Nephron (organoid): ENCODE results near the gene BSPRY.

Source experiments
- H3K27ac Mint-ChIP-seq, 3 experiments: 2 replicates each; pipeline ENCODE4 v1.8.0; 2020; ENCODE audit warnings: mixed read lengths in 3 of 3, mild to moderate bottlenecking in 2 of 3, moderate library complexity in 1 of 3
- H3K27me3 Mint-ChIP-seq: 2 replicates; pipeline ENCODE4 v1.8.0; 2021; ENCODE audit warnings: low read depth, mild to moderate bottlenecking, moderate library complexity, mixed read lengths
- H3K36me3 Mint-ChIP-seq: 2 replicates; pipeline ENCODE4 v1.8.0; 2020; ENCODE audit warnings: low read depth, mixed read lengths
- H3K4me1 Mint-ChIP-seq: 2 replicates; pipeline ENCODE4 v1.8.0; 2020; ENCODE audit warnings: mixed read lengths
- H3K4me3 Mint-ChIP-seq, 3 experiments: 2 replicates each; pipeline ENCODE4 v1.8.0; 2020; ENCODE audit warnings: mild to moderate bottlenecking in 3 of 3, mixed read lengths in 3 of 3, moderate library complexity in 2 of 3
- H3K9me3 Mint-ChIP-seq: 2 replicates; pipeline ENCODE4 v1.8.0; 2020; ENCODE audit warnings: mixed read lengths
- CTCF ChIP-seq, 3 experiments: fragments of 200-600 bp; sonication (generic); IDR thresholded peaks; one replicate each; pipeline ENCODE4 v1.5.0; 2021; ENCODE audit warnings: antibody characterized with exemption in 3 of 3; ENCODE audit not compliant: unreplicated experiment in 3 of 3

BSPRY gene

GRCh38 chr9:113343732-113344231, 5.6 kb upstream of the BSPRY start:
- Mint-ChIP-seq H3K4me1 (peaks cover 21% of the 10 kb centered on the region), H3K27me3 (peaks cover 46% of the 10 kb centered on the region), H3K9me3 (no peaks in the 10 kb centered on the region), H3K36me3 (no peaks in the 10 kb centered on the region), H3K4me3 (peak overlapping the region; percentile 16 to 68 (median 48)), H3K27ac (peak overlapping the region; percentile 82 to 94 (median 90))
- no peak for TF ChIP-seq CTCF (IDR thresholded peaks at IDR 0.05; ENCODE audit: unreplicated experiment in 3 of 3)

- TF ChIP-seq CTCF (IDR thresholded peaks at IDR 0.05; ENCODE audit: unreplicated experiment in 3 of 3), result no peak
- Mint-ChIP-seq H3K36me3 (no peaks in the 10 kb centered on the region), H3K9me3 (no peaks in the 10 kb centered on the region), H3K27ac (peak overlapping the region in 2 of 3 experiments; percentile 16 to 59), H3K27me3 (peaks cover 58% of the 10 kb centered on the region), H3K4me3 (peak overlapping the region in 1 of 3 experiments; percentile 28), H3K4me1 (peaks cover 18% of the 10 kb centered on the region)
These were observed 4.2 kb upstream of the BSPRY start for GRCh38 chr9:113345190-113345589.

GRCh38 chr9:113345671-113346070, 3.7 kb upstream of the BSPRY start:
- TF ChIP-seq CTCF (IDR thresholded peaks at IDR 0.05; ENCODE audit: unreplicated experiment in 3 of 3), result no peak
- no peak overlapping the region for H3K27ac Mint-ChIP-seq
- H3K36me3 Mint-ChIP-seq, result no peaks in the 10 kb centered on the region
- no peak overlapping the region for H3K4me3 Mint-ChIP-seq
- H3K4me1 Mint-ChIP-seq, result peaks cover 20% of the 10 kb centered on the region
- no peaks in the 10 kb centered on the region for H3K9me3 Mint-ChIP-seq
- peaks cover 63% of the 10 kb centered on the region for H3K27me3 Mint-ChIP-seq

- peaks cover 19% of the 10 kb centered on the region for H3K4me1 Mint-ChIP-seq
- H3K4me3 Mint-ChIP-seq, result peak overlapping the region in 2 of 3 experiments; percentile 12 to 77
- H3K27me3 Mint-ChIP-seq, result peaks cover 78% of the 10 kb centered on the region
- no peak overlapping the region for H3K27ac Mint-ChIP-seq
- H3K36me3 Mint-ChIP-seq, result no peaks in the 10 kb centered on the region
- no peak for TF ChIP-seq CTCF (IDR thresholded peaks at IDR 0.05; ENCODE audit: unreplicated experiment in 3 of 3)
- peaks cover 4% of the 10 kb centered on the region for H3K9me3 Mint-ChIP-seq
These were observed 904 bp upstream of the BSPRY start for GRCh38 chr9:113348437-113348836.

GRCh38 chr9:113349066-113349444, 286 bp upstream of the BSPRY start:
- H3K9me3 Mint-ChIP-seq, result peaks cover 4% of the 10 kb centered on the region
- H3K4me3 Mint-ChIP-seq, result peak overlapping the region; percentile 73 to 82 (median 79)
- H3K27ac Mint-ChIP-seq, result no peak overlapping the region
- H3K4me1 Mint-ChIP-seq, result peaks cover 13% of the 10 kb centered on the region
- H3K36me3 Mint-ChIP-seq, result no peaks in the 10 kb centered on the region
- no peak for TF ChIP-seq CTCF (IDR thresholded peaks at IDR 0.05; ENCODE audit: unreplicated experiment in 3 of 3)
- peaks cover 78% of the 10 kb centered on the region for H3K27me3 Mint-ChIP-seq

- H3K27me3 Mint-ChIP-seq, result peaks cover 81% of the 10 kb centered on the region
- peak overlapping the region in 1 of 3 experiments; percentile 33 for H3K27ac Mint-ChIP-seq
- H3K4me1 Mint-ChIP-seq, result peaks cover 8% of the 10 kb centered on the region
- peaks cover 4% of the 10 kb centered on the region for H3K9me3 Mint-ChIP-seq
- TF ChIP-seq CTCF (IDR thresholded peaks at IDR 0.05; ENCODE audit: unreplicated experiment in 3 of 3), result no peak
- H3K4me3 Mint-ChIP-seq, result peak overlapping the region; percentile 77 to 82 (median 79)
- no peaks in the 10 kb centered on the region for H3K36me3 Mint-ChIP-seq
These were observed 843 bp downstream of the BSPRY start for GRCh38 chr9:113350107-113350661.
